ENCODE data around the gene SLC11A2. TPM values are rescaled to one million over a fixed set of nuclear protein-coding genes. Genes with fewer than 3 reads are reported as not detected.
A peak's percentile ranks its signal among the peaks of the same experiment; 100 is the strongest.

The SLC11A2 gene
- total and polyA plus RNA-seq, 9 of the 15 experiments (the other 6 are each of a cell fraction or from before 2014, with no cell fraction given), result 21.1 to 54.0 (median 32.9) TPM

- no peak for TF ChIP-seq CBX2 (IDR thresholded peaks at IDR 0.05; ENCODE audit: insufficient read depth, low read length, poor library complexity, severe bottlenecking)
- TF ChIP-seq DPF2 (IDR thresholded peaks at IDR 0.05), result 0 out of 2 replicates have a peak, but pooled peaks have one; percentile 36
- 0 out of 2 replicates have a peak, but pooled peaks have one; percentile 44 for TF ChIP-seq ZNF695 (CRISPR knock-in tag; IDR thresholded peaks at IDR 0.05)
These were observed 22.6 kb upstream of the SLC11A2 start (continued) for GRCh38 chr12:51048661-51049251.

DNA sequence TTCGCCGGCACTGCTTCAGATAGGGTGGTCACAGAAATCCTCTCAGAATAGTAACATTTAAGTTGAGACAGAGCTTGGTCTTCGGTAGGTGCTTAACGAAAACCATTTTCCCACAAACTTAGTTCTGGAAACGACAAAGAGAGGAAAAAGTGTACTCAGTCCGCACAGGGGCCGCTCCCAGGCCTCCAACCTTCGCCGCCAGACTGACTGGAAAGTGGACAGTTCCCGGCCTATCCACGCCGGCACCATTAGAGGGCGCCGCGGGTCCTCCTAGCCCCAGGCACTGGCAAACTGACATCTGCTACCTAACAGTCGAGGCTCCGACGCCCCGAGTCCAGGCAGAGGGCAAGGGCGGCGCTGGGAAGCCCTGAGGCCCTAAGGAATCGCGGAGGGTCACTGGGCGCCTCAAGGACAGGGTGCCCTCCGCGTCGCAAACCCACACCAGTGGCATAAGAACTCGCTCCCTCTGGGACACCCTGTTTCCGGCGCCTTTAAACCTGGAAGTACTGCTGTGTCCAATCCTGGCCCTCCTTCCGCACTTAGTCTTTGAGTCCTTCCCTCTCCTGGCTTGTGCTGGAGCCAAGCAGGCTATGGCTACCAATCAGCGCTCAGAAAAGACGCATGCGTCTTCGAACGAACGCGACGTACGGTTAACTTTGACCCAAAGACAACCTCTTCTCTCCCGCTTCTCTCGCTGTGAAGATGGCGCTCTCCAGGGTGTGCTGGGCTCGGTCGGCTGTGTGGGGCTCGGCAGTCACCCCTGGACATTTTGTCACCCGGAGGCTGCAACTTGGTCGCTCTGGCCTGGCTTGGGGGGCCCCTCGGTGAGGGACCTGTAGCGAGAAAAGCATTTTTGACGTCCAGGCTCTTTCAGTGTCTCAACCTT lies 21.7 kb upstream of the SLC11A2 start, which contains the start of gene LETMD1:
LETMD1 (plus strand) TSS at position 673 of the 886 bp plus-strand sequence; CDS start at position 703, 30 bp downstream.
- Histone ChIP-seq H3K4me3 (peak within 1 kb of the TSS; percentile 59), H3K27me3 (ENCODE audit: control insufficient read depth in 2 of 2, insufficient read depth in 2 of 2, low read length in 2 of 2) (no peaks in the 10 kb centered on the region), H3K36me3 (ENCODE audit: control insufficient read depth, insufficient read depth, low read length) (peaks cover 30% of the 10 kb centered on the region), H3K27ac (ENCODE audit: extremely low read depth, low read depth, low read length) (peak within 1 kb of the TSS; percentile 96), H3K4me2 (ENCODE audit: insufficient read depth, low read length) (peak within 1 kb of the TSS; percentile 96), H2AFZ (ENCODE audit: low read depth, low read length) (peak within 1 kb of the TSS; percentile 98), H4K20me1 (replicated peaks; ENCODE audit: control insufficient read depth, insufficient read depth, low read length) (no peaks in the 10 kb centered on the region), H3K4me1 (replicated peaks in 1 of 2; ENCODE audit: control insufficient read depth in 2 of 2, insufficient read depth in 2 of 2, low read length in 2 of 2) (peaks cover 4 to 10% of the 10 kb centered on the region in 2 experiments; a peak in 4 of 5 replicates), H3K9me3 (replicated peaks; ENCODE audit: control insufficient read depth, insufficient read depth, low read depth, low read length) (no peaks in the 10 kb centered on the region), H3K9me1 (ENCODE audit: control insufficient read depth, insufficient read depth, low read length) (no peaks in the 10 kb centered on the region), H3K9ac (ENCODE audit: insufficient read depth in 1 of 2, low read depth in 2 of 2, low read length in 2 of 2) (peak within 1 kb of the TSS; percentile 90 to 97), H3K79me2 (ENCODE audit: control insufficient read depth, insufficient read depth, low read length) (peaks cover 32% of the 10 kb centered on the region)
- DNase-seq (ENCODE audit: extremely low read depth in 1 of 4, low spot score in 3 of 4), result peak; percentile 85 to 98 (median 90)
- CTCF ChIA-PET (ENCODE audit: low intra/inter-chr PET ratio), result interaction anchor here (0.8 to 1.5 kb wide), 3 partner anchors 199 to 290 kb away, joined by 3 to 4 read pairs (median 3); no protein-coding TSS in a partner anchor
- peak; percentile 98 for ATAC-seq
- in situ Hi-C loops (cut with MboI) (no loop called here), intact Hi-C loops (cut with micrococcal nuclease) (loop anchor here (2.0 to 5.0 kb wide), 3 partner anchors 35 to 304 kb away; partner anchors contain the start of gene CSRNP2)
- FAIRE-seq, result peak; percentile 99
- TSS peak; percentile 89 for BruUV-seq (replicated peaks)
- WGBS (ENCODE audit: insufficient coverage, low coverage, missing lambda C conversion rate), result 3% methylated on average over 51 of the region's 51 CpGs
- POLR2A ChIA-PET, result interaction anchor here (0.6 to 1.5 kb wide), 8 partner anchors 9 to 648 kb away, joined by 3 to 8 read pairs (median 3); no protein-coding TSS in a partner anchor
- peak; percentile 59; the same call in 1 of the 2 replicates for TF ChIP-seq NKRF (IDR thresholded peaks at IDR 0.05; ENCODE audit: borderline replicate concordance)
- peak; percentile 90 for TF ChIP-seq TBP (optimal IDR thresholded peaks at IDR 0.05; ENCODE audit: low read depth, low read length)
- no peak; the same call in 1 of the 2 replicates for TF ChIP-seq CBX1 (IDR thresholded peaks at IDR 0.05; ENCODE audit: low read depth)
- TF ChIP-seq MEIS2 (IDR thresholded peaks at IDR 0.05; ENCODE audit: partially characterized antibody), result no peak
- TF ChIP-seq OTX1 (CRISPR knock-in tag; IDR thresholded peaks at IDR 0.05), result no peak
- TF ChIP-seq CHD2 (IDR thresholded peaks at IDR 0.05; ENCODE audit: low read depth, low read length), result no peak
- TF ChIP-seq, protein P1, sequence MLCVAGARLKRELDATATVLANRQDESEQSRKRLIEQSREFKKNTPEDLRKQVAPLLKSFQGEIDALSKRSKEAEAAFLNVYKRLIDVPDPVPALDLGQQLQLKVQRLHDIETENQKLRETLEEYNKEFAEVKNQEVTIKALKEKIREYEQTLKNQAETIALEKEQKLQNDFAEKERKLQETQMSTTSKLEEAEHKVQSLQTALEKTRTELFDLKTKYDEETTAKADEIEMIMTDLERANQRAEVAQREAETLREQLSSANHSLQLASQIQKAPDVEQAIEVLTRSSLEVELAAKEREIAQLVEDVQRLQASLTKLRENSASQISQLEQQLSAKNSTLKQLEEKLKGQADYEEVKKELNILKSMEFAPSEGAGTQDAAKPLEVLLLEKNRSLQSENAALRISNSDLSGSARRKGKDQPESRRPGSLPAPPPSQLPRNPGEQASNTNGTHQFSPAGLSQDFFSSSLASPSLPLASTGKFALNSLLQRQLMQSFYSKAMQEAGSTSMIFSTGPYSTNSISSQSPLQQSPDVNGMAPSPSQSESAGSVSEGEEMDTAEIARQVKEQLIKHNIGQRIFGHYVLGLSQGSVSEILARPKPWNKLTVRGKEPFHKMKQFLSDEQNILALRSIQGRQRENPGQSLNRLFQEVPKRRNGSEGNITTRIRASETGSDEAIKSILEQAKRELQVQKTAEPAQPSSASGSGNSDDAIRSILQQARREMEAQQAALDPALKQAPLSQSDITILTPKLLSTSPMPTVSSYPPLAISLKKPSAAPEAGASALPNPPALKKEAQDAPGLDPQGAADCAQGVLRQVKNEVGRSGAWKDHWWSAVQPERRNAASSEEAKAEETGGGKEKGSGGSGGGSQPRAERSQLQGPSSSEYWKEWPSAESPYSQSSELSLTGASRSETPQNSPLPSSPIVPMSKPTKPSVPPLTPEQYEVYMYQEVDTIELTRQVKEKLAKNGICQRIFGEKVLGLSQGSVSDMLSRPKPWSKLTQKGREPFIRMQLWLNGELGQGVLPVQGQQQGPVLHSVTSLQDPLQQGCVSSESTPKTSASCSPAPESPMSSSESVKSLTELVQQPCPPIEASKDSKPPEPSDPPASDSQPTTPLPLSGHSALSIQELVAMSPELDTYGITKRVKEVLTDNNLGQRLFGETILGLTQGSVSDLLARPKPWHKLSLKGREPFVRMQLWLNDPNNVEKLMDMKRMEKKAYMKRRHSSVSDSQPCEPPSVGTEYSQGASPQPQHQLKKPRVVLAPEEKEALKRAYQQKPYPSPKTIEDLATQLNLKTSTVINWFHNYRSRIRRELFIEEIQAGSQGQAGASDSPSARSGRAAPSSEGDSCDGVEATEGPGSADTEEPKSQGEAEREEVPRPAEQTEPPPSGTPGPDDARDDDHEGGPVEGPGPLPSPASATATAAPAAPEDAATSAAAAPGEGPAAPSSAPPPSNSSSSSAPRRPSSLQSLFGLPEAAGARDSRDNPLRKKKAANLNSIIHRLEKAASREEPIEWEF (CRISPR knock-in tag; IDR thresholded peaks at IDR 0.05), result 0 out of 2 replicates have a peak, but pooled peaks have one; percentile 14
- TF ChIP-seq KAT2B (IDR thresholded peaks at IDR 0.05; ENCODE audit: low read depth, low read length), result no peak
